ENCODE data around the gene SMIM14. TPM values are rescaled to one million over a fixed set of nuclear protein-coding genes. Genes with fewer than 3 reads are reported as not detected.
A peak's percentile ranks its signal among the peaks of the same experiment; 100 is the strongest.

Gene SMIM14
- polyA plus RNA-seq, 3 donors = 13.6 to 152 (median 140) TPM

GRCh38 chr4:39637221-39637585 lies 1.5 kb downstream of the SMIM14 start:
- intact Hi-C loops (cut with micrococcal nuclease) = loop anchor here (2.0 to 5.0 kb wide), 3 partner anchors 60 to 178 kb away; partner anchors contain the start of genes UGDH (in 2 of the 2), LIAS (in 1 of the 2), RPL9 (in 1 of the 2) and UBE2K (in 1 of the 2)
- no peak for DNase-seq
- no CpG with 5 or more reads among the region's 6 CpGs for WGBS (ENCODE audit: insufficient coverage)
- Mint-ChIP-seq H3K27ac (peak overlapping the region; percentile 97 to 99 (median 98)), H3K9me3 (peaks cover 0 to 3% (median 0%) of the 10 kb centered on the region in 7 donors), H3K27me3 (ENCODE audit: low read depth in 3 of 3) (no peaks in the 10 kb centered on the region), H3K4me3 (peak overlapping the region; percentile 93 to 97), H3K4me1 (peaks cover 27% of the 10 kb centered on the region), H3K36me3 (peaks cover 18 to 23% of the 10 kb centered on the region in 2 donors)
- Histone ChIP-seq H3K27ac (ENCODE audit: low read depth in 1 of 2, low read length in 2 of 2) (peak overlapping the region; percentile 95 to 96), H3K4me2 (replicated peaks; ENCODE audit: extremely low read depth, low read length, poor library complexity, severe bottlenecking) (peak overlapping the region; percentile 94), H3K9me3 (replicated peaks in 1 of 2; ENCODE audit: control insufficient read depth in 1 of 2, insufficient read depth in 1 of 2, low read length in 2 of 2) (no peaks in the 10 kb centered on the region), H3K4me3 (replicated peaks in 1 of 3; ENCODE audit: low read depth in 2 of 3, low read length in 3 of 3) (peak overlapping the region; percentile 71 to 98 (median 93)), H3K4me1 (ENCODE audit: control insufficient read depth in 1 of 2, insufficient read depth in 2 of 2, low read length in 2 of 2) (peaks cover 18 to 25% of the 10 kb centered on the region in 2 donors), H3K36me3 (replicated peaks in 1 of 2; ENCODE audit: control insufficient read depth in 1 of 2, insufficient read depth in 2 of 2, low read length in 2 of 2) (peaks cover 6 to 19% of the 10 kb centered on the region in 2 donors), H2AFZ (ENCODE audit: insufficient read depth, low read depth, low read length, poor library complexity, severe bottlenecking) (peak overlapping the region; percentile 75), H3K27me3 (ENCODE audit: control insufficient read depth in 2 of 2, insufficient read depth in 2 of 2, low read length in 2 of 2) (no peaks in the 10 kb centered on the region), H3K9ac (ENCODE audit: insufficient read depth, low read length, poor library complexity, severe bottlenecking) (peak overlapping the region; percentile 99), H4K20me1 (ENCODE audit: insufficient read depth, low read length) (peaks cover 4% of the 10 kb centered on the region), H3K79me2 (ENCODE audit: insufficient read depth, low read length) (peaks cover 49% of the 10 kb centered on the region)
- no peak for TF ChIP-seq CTCF (IDR thresholded peaks at IDR 0.05)

GRCh38 chr4:39636531-39637184 lies 2.0 kb downstream of the SMIM14 start:
- Mint-ChIP-seq H3K36me3 (peaks cover 18 to 23% of the 10 kb centered on the region in 2 donors), H3K4me1 (peaks cover 27% of the 10 kb centered on the region), H3K4me3 (peak overlapping the region; percentile 93 to 97), H3K27ac (peak overlapping the region in 6 of 7 donors; percentile 82 to 99 (median 98)), H3K9me3 (peaks cover 0 to 3% (median 0%) of the 10 kb centered on the region in 7 donors), H3K27me3 (ENCODE audit: low read depth in 3 of 3) (no peaks in the 10 kb centered on the region)
- H2AFZ ChIP-seq (ENCODE audit: insufficient read depth, low read depth, low read length, poor library complexity, severe bottlenecking) = peak overlapping the region; percentile 75
- peaks cover 4% of the 10 kb centered on the region for H4K20me1 ChIP-seq (ENCODE audit: insufficient read depth, low read length)
- H3K36me3 ChIP-seq (replicated peaks in 1 of 2; ENCODE audit: control insufficient read depth in 1 of 2, insufficient read depth in 2 of 2, low read length in 2 of 2) = peaks cover 6 to 19% of the 10 kb centered on the region in 2 donors
- peak overlapping the region in 1 of 2 donors; percentile 95 for H3K27ac ChIP-seq (ENCODE audit: low read depth in 1 of 2, low read length in 2 of 2)
- H3K4me3 ChIP-seq (replicated peaks in 1 of 3; ENCODE audit: low read depth in 2 of 3, low read length in 3 of 3) = peak overlapping the region; percentile 71 to 98 (median 93)
- H3K9me3 ChIP-seq (replicated peaks in 1 of 2; ENCODE audit: control insufficient read depth in 1 of 2, insufficient read depth in 1 of 2, low read length in 2 of 2) = no peaks in the 10 kb centered on the region
- TF ChIP-seq CTCF (IDR thresholded peaks at IDR 0.05) = no peak
- peaks cover 49% of the 10 kb centered on the region for H3K79me2 ChIP-seq (ENCODE audit: insufficient read depth, low read length)
- peak overlapping the region; percentile 94 for H3K4me2 ChIP-seq (replicated peaks; ENCODE audit: extremely low read depth, low read length, poor library complexity, severe bottlenecking)
- H3K27me3 ChIP-seq (ENCODE audit: control insufficient read depth in 2 of 2, insufficient read depth in 2 of 2, low read length in 2 of 2) = no peaks in the 10 kb centered on the region
- H3K4me1 ChIP-seq (ENCODE audit: control insufficient read depth in 1 of 2, insufficient read depth in 2 of 2, low read length in 2 of 2) = peaks cover 18 to 25% of the 10 kb centered on the region in 2 donors
- WGBS (ENCODE audit: insufficient coverage) = no CpG with 5 or more reads among the region's 6 CpGs
- intact Hi-C loops (cut with micrococcal nuclease) = loop anchor here (2.0 to 5.0 kb wide), 3 partner anchors 61 to 178 kb away; partner anchors contain the start of genes UGDH (in 2 of the 2), LIAS (in 1 of the 2), RPL9 (in 1 of the 2) and UBE2K (in 1 of the 2)
- peak overlapping the region; percentile 99 for H3K9ac ChIP-seq (ENCODE audit: insufficient read depth, low read length, poor library complexity, severe bottlenecking)
- DNase-seq = peak; percentile 18 to 71 (median 42)
